ENCODE measurements around the gene BUD23.
"Not testable (repeated sequence)": the region's sequence is repeated elsewhere in the genome, so short reads cannot be mapped to it uniquely, and the experiment has no call there.

DNA sequence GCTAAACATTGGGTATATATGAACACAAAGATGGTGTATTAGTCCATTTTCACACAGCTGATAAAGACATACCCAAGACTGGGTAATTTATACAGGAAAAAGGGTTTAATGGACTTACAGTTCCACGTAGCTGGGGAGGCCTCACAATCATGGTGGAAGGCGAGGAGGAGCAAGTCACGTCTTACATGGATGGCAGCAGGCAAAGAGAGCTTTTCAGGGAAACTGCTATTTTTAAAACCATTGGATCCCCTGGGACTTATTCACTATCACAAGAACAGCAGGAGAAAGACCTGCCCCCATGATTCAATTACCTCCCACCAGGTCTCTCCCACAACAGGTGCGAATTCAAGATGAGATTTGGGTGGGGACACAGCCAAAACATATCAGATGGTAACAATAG, 28.1 kb upstream of the BUD23 start:
- TF ChIP-seq, protein P1, sequence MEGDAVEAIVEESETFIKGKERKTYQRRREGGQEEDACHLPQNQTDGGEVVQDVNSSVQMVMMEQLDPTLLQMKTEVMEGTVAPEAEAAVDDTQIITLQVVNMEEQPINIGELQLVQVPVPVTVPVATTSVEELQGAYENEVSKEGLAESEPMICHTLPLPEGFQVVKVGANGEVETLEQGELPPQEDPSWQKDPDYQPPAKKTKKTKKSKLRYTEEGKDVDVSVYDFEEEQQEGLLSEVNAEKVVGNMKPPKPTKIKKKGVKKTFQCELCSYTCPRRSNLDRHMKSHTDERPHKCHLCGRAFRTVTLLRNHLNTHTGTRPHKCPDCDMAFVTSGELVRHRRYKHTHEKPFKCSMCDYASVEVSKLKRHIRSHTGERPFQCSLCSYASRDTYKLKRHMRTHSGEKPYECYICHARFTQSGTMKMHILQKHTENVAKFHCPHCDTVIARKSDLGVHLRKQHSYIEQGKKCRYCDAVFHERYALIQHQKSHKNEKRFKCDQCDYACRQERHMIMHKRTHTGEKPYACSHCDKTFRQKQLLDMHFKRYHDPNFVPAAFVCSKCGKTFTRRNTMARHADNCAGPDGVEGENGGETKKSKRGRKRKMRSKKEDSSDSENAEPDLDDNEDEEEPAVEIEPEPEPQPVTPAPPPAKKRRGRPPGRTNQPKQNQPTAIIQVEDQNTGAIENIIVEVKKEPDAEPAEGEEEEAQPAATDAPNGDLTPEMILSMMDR (IDR thresholded peaks at IDR 0.05), result not testable (repeated sequence)
- TF ChIP-seq POLR2A (IDR thresholded peaks at IDR 0.05), result not testable (repeated sequence)

Measured in tibial nerve (tissue), 3 donors.